Adrenal gland (tissue), 5 donors: ENCODE measurements around the gene ITPRIP.

Source experiments
- POLR2A ChIP-seq, 2 donors: fragments of 450-650 bp; IDR thresholded peaks; one replicate each; pipeline ENCODE4 v1.6.1; 2017; ENCODE audit warnings: antibody characterized with exemption in 2 of 2, mild to moderate bottlenecking in 2 of 2, moderate library complexity in 1 of 2
- TF ChIP-seq, protein P1 (sequence below), 6 experiments: fragments of 450-650 bp in 4 of 6; fragments of 200-600 bp in 2 of 6; sonication (generic) in 1 of 6; IDR thresholded peaks; 1 replicate in 5 of 6; 2 replicates in 1 of 6; pipeline versions ENCODE4 v1.5.1 to v1.8.0; 2016 to 2021; ENCODE audit warnings: antibody characterized with exemption in 6 of 6, mild to moderate bottlenecking in 2 of 6, moderate library complexity in 1 of 6
- donor health status: DM: no; HTN: no; CAD: no.

DNA sequence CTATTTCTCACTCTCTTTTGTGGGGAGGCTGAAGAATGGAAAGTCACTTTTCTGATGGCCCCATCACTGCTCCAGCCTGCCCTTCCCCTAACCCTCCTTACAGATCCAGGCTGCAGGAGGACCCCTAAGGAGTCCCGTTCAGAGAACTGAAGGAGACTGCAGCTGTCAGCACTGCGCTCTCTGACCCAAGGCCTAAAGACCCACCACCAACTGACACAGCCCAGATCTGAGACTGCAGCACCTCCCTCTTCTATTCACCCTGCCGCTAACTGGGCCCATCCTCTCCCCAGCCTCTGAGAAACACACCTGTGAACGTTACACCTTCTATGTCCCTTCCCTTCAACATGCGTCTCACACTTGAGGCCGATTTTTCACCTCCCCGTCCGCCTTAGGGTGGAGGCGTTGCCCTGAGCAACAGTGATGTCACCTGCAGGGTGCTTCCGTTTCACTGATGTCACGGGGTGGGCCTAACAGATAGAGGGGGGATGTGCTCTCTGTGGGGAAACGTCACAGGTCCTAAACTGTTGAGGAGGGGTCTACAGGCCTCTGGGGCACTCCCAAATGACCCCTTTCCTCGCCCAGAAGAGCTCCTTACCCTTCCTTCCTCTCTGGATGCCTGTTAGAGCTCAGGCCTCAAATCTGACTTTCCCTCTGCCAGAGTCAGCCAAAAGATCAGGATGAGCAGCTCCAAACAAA lies 5.1 kb downstream of the ITPRIP start:
- no peak for TF ChIP-seq POLR2A (IDR thresholded peaks at IDR 0.05)
- TF ChIP-seq, protein P1, sequence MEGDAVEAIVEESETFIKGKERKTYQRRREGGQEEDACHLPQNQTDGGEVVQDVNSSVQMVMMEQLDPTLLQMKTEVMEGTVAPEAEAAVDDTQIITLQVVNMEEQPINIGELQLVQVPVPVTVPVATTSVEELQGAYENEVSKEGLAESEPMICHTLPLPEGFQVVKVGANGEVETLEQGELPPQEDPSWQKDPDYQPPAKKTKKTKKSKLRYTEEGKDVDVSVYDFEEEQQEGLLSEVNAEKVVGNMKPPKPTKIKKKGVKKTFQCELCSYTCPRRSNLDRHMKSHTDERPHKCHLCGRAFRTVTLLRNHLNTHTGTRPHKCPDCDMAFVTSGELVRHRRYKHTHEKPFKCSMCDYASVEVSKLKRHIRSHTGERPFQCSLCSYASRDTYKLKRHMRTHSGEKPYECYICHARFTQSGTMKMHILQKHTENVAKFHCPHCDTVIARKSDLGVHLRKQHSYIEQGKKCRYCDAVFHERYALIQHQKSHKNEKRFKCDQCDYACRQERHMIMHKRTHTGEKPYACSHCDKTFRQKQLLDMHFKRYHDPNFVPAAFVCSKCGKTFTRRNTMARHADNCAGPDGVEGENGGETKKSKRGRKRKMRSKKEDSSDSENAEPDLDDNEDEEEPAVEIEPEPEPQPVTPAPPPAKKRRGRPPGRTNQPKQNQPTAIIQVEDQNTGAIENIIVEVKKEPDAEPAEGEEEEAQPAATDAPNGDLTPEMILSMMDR (IDR thresholded peaks at IDR 0.05), result no peak
